HG03108 (cell line): Measurements from ENCODE around the gene SDK2.

Experiments
- ATAC-seq: cut with Tn5 transposase; IDR thresholded peaks from one replicate; pipeline ENCODE4 v1.9.1; 2021; ENCODE audit warnings: moderate library complexity; ENCODE audit not compliant: unreplicated experiment

SDK2 gene

GRCh38 chr17:73352261-73352660 is 292.0 kb downstream of the SDK2 start:
- ATAC-seq: no peak

DNA sequence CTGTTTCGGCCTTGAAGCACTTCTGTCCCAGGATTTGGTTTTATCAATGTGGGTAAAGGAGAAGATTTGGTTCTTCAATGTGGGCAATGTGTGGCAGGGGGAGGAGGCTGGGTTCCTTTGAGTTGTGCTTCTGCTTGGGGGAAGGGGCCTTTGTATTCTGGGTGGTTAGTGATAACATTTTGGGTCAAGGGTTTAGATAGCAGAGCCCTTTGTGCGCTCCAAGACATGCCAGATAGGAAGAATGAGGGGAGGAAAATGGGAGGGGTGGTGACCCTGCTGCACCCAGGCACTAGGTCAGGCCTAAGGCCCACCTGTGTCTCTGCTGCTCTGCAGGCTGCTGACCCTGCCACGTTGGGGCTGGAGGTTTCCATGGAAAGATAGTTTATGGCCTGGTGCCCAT is 292.5 kb downstream of the SDK2 start:
- ATAC-seq: no peak

DNA sequence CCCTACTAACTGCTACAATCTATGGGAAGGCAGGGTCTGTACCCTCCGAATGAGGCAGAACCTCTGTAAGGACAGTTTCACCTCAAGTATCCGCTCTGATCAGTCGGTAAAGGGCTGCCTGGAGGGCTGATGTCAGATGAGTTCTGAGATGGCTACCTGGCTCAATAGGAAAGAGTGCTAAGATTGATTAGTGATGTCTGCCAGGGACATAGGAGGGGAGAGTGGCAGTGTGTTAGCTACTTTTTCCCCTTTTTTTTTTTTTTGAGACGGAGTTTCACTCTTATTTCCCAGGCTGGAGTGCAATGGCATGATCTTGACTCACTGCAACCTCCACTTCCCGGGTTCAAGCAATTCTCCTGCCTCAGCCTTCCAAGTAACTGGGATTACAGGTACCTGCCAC is 293.4 kb downstream of the SDK2 start:
- no peak for ATAC-seq

GRCh38 chr17:73349647-73350046 is 294.6 kb downstream of the SDK2 start:
- ATAC-seq: no peak

DNA sequence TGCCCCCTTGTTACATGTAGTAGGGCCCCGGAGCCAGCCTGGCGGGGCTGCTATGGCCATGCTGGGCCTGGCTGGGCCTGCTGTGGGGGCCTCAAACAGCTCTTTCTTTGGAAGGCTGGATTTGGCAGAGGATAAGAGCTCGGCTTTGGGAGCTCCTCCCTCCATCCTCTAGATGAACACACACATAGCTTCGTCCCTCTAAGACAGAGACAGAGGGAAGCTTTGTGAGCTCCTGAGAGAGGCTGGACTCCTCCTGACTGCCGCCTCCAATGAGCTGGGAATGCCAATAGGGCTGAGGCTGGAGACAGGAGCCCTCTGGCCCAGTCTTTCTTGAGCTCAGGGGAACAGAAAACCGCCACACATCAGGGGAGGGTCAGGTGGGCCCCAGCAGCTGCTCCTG is 295.1 kb downstream of the SDK2 start:
- ATAC-seq: no peak

- no peak for ATAC-seq
Observed at GRCh38 chr17:73348829-73349095, 295.5 kb downstream of the SDK2 start.

DNA sequence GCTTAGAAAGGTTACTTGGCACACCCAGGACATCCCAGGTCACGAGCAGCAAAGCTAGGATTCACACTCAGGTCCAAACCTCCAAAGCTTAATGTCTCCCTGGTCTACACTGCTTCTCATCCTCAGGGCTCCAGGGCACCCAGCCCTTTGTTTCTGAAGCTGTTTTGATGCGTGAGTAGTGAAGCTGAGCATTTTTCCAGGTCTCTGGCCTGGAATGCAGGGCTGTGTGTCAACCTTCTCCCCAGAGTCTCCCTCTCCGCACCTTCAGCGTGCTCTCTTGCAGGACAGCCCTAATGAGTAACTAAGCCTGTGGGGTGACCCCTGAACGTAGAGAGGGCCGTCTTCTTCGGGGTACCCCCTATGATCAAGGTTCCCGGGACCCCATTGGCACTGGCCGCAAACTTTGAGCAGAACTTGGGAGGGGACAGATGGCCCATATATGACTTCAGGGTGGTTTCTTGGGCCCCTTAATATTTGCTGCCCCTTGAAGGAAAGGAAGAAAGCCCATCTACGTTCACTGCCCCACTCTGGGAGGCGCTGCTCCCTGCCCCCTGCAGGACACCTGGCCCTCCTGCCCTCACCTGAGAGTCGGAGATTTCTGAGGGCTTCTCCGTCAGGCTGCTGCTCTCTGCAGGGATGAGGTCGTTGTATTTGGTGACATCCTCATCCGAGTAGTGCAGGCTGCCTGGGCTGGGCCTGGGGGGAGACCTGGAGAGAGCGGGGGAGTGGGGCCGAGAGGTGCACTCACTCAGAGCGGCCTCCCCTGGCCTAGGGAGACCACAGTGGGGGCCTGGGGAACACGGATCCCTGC is 296.0 kb downstream of the SDK2 start:
- no peak for ATAC-seq

GRCh38 chr17:73347351-73347750 is 296.9 kb downstream of the SDK2 start:
- ATAC-seq: no peak

DNA sequence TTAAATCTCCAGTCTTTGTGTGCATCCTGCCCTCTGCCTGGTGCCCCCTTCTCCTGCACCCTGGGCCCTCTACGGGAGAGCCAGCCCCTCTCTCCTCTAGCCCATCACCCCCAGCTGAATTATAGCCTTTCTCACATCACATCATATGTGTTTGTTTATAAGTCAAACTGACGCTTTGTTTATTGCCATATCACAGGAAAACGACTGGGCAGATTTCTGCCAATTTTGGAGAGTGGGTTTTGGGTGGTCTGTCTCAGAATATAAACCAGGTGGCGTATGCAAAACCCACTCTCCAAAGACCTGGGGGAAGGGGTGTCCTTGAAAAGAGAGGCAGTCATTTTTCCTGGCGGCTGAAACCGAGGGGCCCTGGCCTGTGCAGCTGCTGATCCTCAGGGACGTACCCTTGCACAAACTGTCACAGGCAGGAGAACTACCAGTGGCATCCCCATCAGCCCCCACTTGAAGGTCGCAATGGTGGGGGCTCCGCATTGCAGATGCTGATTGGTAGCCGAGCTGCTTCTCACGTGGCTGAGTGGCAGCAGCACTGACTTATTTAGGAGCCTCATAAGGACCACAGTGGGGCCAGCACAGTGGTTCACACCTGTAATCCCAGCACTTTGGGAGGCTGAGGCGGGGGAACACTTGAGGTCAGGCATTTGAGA is 297.6 kb downstream of the SDK2 start:
- ATAC-seq: no peak

DNA sequence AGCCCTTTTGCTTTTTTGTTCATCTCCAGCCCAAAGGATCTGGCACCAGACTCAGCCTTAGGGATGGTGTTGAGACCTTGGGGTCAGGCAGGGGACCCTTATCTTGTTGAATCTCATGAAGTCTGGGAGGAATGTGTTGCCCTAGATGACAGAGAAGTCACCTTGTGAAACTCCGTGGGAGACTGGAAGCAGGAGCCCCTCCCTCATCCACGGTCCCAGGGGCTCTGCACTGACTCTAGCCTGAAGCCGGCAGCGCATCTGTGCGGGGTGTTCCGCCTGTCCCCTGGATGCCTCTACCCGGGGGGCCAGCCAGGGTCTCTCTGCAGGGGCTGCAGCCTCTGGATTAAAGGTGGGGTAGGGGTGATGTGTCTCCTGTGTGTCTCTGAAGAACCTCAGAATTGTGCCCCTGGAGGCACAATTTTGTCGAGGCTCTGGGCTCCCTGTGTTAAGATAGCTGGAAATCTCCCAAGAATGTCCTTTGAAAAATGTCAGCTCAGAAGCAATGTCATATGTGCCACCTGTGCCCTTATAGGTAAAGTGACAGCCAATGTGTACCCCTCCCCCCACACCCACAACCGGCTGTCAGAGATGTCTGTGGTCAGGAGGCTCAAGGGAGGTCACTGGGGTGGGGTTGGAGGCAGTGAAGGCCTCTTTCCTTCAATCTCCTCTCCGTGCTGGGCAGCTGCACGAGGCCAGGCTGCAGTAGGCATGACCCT is 300.3 kb downstream of the SDK2 start:
- ATAC-seq: no peak

- no peak for ATAC-seq
Observed at GRCh38 chr17:73343168-73343634, 301.0 kb downstream of the SDK2 start.

DNA sequence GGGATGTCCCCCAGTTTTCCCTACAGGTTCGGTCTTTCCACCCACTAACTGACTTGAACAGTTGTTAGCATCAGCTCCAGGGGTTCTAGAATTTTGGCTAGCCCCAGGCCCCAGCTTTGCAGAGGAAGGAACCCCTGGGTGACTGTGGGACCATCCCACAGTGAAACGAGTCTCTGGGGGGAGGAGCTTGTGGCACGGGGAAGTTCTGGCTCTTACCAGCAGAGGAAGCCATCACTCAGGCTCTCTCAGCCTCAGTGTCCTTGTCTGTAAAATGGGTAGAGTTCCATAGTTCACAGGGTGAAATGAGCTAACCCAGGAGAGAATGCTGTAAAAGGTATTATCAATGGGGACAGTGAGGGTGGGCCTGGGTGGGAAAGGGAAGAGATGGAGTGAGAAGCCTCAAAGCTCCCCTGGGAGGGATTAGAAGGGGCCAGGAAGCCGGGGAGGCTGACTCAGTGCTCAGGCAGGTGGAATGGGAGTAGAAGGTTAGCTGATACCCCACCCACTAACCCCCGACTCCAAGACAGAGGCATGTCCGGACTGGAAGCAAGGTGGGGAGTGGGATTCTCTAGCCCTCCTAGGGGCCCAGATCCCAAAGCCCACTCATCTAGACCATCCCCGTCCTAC is 301.6 kb downstream of the SDK2 start:
- no peak for ATAC-seq

- ATAC-seq: no peak
Observed at GRCh38 chr17:73342050-73342522, 302.2 kb downstream of the SDK2 start.

- ATAC-seq: no peak
Observed at GRCh38 chr17:73341350-73342049, 302.7 kb downstream of the SDK2 start.

GRCh38 chr17:73340093-73340596 is 304.1 kb downstream of the SDK2 start:
- no peak for ATAC-seq

GRCh38 chr17:73338566-73339197 is 305.6 kb downstream of the SDK2 start:
- ATAC-seq: no peak

DNA sequence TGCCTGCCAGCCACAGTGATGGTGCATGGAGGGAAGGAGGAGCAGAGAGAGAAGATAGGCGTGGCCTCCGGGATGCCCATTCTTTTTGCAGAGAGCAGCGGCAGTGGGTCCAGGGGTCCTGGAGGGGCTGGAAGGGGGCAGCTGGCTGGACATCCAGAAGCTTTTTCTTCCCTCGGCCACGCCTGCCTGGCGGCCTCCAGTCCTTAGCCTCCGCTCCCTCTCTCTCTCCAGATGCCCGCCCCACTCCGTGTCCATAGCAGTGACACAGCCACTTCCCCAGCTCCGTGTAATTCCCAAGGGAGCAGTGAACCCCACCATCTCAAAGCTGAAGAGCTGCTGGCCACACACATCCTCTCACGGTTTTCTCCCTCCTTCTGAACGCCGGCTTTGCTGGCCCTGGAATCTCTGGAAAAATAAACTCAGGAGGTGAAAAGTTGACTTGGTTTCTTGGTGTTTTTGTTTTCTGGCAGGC is 306.2 kb downstream of the SDK2 start:
- no peak for ATAC-seq

DNA sequence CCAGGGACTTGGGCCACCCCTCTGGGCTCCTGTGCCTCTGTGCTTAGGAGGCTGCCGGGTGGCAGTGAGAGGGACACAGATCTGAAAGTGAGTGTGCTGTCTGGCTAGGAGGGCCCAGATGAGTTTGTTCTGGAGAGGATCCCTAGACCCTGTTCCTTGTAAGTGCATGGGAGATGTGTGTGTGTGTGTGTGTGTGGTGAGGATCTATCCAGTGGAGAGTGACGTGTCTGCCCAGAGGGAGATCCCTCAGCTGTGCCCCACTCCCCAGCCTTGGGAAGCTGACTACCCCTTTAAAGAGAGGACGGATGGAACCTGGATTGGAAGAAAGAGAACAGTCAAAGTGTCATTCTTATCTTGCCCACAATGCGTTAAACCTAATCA is 306.9 kb downstream of the SDK2 start:
- ATAC-seq: no peak

DNA sequence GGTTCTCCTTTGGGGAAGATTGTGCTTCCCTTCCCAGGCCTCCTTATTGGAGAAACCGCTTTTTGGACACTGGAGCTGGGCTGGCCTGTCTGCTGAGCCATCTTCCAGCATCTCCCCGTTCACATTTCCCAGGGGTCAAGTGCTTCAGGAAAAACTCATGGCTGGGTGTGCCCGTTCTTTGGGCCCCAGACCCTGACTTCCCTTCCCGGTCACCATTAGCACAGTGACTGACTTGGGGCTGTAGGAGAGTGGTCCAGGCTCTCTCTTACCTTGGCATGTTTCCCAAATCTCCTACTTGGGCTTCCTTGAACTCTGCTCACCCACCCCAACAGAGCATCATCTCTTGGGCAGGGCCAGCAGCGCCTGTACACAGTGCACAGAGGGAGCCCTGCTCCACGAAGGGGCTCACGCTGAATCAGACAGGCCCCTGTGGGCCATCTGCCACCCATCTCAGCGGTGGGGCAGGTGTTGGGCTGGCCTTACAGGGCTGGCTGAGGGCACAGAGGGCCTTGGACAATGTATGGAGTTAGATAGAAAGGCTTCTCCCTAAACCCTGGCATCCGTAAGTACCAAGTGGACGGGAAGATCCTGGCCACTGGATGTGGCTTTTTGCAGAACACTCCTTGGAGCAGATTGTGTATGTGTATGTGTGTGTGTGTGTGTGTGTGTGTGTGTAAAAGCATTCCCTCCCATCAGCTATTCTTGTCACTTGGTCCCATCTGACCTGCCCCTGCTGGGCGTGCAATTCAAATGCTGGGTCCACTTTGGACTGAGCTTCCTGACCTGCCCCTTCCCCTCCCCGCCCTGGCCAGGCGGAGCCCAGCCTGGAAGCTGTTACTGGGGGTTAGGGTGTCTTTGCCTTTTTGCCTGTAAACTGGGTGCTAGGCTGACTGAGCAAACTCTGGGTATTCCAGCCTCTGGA is 307.6 kb downstream of the SDK2 start:
- no peak for ATAC-seq
